ENCODE measurements around the gene OR11H6.
A peak's percentile ranks its signal among the peaks of the same experiment; 100 is the strongest.
"Not testable (repeated sequence)": the region's sequence is repeated elsewhere in the genome, so short reads cannot be mapped to it uniquely, and the experiment has no call there.

Gene OR11H6

GRCh38 chr14:20223410-20223809, at the start of gene OR11H6:
Gene OR11H6, plus strand, starts transcription at chr14:20223710. Its CDS starts 0 bp downstream, at chr14:20223710.
- DNase-seq = no peak

- DNase-seq = not testable (repeated sequence)
These were observed 49.3 kb upstream of the OR11H6 start for GRCh38 chr14:20174205-20174604.

- DNase-seq = no peak
These were observed 47.2 kb upstream of the OR11H6 start for GRCh38 chr14:20176330-20176729.

DNA sequence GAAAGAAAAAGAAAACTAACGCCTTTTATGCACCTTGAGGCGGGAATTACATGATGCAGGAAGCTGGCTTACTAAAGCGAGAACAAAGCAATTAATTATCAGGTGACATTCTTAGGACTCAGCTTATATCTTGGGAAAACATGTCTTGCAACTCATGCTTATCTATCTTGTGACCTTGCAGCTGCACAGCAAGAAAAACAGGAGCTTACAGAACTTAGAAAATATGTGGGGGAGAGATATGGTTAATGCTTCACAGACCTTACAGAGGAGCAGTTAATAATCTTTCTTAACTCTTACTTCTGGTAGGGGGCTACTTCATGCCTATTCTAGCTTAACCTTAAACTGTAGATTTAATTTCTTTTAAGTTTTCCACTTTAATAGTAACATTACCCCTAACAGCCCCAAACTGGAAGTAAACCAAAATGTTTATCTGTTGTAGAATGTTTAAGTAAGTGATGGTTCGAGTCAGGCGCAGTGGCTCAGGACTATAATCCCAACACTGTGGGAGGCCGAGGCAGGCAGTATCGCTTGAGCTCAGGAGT, 46.0 kb upstream of the OR11H6 start:
- DNase-seq = no peak

DNA sequence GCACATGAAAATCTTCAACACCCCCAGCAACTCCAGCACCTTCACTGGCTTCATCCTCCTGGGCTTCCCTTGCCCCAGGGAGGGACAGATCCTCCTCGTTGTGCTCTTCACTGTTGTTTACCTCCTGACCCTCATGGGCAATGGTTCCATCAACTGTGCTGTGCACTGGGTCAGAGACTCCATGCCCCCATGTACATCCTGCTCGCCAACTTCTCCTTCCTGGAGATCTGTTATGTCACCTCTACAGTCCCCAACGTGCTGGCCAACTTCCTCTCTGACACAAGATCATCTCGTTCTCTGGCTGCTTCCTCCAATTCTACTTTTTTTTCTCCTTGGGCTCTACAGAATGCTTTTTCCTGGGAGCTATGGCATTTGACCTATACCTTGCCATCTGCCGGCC, 44.3 kb upstream of the OR11H6 start:
- DNase-seq = peak in 1 of 2 donors; percentile 12

DNA sequence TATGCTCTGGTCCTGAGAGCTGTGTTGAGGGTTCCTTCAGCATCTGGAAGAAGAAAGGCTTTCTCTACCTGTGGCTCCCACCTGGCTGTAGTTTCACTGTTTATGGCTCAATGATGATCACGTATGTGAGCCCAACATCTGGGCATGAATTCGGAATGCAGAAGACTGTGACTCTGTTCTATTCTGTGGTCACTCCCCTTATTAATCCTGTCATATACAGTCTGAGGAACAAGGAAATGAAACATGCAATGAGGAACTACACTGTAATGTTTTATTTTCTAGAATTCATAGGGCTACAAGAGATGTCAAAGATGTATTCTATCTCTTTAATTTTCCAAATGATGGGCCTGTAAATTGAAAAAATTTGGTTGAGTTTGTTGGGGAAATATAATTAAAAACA, 43.6 kb upstream of the OR11H6 start:
- DNase-seq = no peak

DNA sequence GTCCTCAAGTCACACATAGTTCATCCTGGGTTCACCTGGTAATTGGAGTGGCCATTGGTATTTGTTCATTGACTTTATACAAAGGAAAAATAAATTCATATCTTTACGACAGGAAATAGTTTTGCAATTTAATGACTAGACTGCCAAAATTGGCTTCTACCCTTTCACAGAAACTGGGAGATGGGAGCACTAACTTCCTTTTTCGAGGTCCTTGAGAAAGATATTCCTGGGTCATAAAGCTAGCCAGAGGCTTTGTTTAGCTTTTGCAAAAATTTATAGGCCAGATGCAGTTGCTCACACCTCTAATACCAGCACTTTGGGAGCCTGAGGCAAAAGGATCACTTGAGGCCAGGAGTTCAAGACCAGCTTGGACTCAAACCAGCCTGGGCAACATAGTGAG, 43.0 kb upstream of the OR11H6 start:
- no peak for DNase-seq

DNA sequence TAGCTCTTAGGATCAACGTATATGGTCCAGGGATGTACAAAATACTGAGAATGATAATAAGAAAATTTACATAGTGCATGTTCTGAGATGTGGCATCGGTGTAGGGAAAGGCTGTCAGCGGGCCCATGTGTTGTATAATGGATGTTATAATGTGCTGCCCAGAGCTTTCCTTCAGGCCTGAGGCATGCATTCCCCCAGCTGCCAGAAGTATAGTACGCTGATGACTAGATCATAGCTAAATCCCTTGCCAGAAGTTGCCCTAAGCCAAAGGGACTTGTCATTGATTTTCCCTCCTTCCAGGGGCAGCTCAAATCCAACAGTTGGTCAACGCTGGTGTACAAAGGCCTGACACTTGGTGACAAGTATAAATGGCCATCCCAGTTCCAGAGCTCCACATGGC, 39.3 kb upstream of the OR11H6 start:
- DNase-seq = no peak

DNA sequence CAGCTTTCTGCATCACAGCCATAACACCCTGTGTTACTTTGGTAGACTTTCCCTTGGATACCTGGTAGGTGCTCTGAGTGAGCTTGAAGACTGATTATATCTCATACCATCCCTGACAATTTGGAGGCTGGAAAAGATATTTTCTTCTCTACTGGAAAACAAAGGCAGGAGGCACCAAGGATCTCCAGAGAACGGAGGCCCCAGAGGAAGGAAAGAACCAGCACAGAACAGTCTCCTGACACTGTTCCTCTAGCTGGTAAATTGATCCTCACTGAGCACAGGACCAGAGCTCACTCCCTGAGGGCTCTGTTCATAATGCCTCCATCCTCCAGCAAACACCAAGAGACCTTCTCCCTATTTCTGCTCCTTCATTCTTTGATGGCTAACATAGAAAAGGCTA, 32.9 kb upstream of the OR11H6 start, which contains the start of gene OR11G2:
Gene OR11G2 (plus strand): TSS at position 301 of the 400 bp plus-strand sequence. CDS start 6,542 bp downstream, outside the sequence.
- DNase-seq = no peak

DNA sequence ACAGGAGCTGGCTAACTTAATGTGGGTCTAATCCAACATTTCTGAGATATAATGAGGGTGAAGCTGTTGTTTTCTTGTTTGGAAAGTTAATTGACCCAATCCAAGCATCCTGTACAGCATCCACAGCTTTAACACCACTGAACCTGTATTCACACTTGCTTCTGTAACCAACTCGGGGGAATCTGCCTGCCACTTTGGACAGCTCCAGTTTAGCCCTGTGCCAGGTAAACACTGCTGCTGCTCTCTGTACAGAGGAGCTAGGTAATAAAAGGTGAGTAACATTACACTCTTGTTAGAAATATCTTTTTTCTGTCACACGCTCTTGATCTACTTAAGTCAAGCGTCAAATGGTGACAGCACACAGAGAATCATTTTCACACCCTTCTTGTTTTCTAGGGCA, 32.1 kb upstream of the OR11H6 start:
- no peak for DNase-seq

- DNase-seq = no peak
These were observed 29.4 kb upstream of the OR11H6 start for GRCh38 chr14:20194101-20194500.

- DNase-seq = not testable (repeated sequence)
These were observed 28.3 kb upstream of the OR11H6 start for GRCh38 chr14:20195170-20195569.

- peak in 1 of 2 donors; percentile 3 for DNase-seq
These were observed 27.6 kb upstream of the OR11H6 start for GRCh38 chr14:20195911-20196310.

- no peak for DNase-seq
These were observed 26.1 kb upstream of the OR11H6 start for GRCh38 chr14:20197459-20197858.

DNA sequence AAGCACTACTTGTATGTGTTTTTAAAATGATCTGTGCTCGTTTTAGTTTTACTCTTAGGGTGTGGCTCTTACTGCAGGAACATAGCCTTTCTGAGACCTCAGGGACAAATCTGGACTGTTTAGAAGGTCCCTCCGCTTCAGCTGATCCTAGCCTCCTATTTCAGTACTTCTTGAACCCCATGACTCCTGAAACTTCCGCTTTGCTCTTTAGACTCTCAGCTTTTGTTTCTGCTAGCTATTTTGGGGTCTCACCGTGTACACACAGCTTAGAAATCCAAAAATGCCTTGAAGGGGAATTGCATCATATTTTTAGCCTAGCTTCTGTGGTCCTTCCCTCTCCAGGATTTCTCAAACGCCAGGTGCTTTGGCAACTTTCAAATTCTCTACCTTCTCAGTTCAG, 24.5 kb upstream of the OR11H6 start:
- DNase-seq = no peak

GRCh38 chr14:20204721-20205120, 18.8 kb upstream of the OR11H6 start:
- DNase-seq = no peak

DNA sequence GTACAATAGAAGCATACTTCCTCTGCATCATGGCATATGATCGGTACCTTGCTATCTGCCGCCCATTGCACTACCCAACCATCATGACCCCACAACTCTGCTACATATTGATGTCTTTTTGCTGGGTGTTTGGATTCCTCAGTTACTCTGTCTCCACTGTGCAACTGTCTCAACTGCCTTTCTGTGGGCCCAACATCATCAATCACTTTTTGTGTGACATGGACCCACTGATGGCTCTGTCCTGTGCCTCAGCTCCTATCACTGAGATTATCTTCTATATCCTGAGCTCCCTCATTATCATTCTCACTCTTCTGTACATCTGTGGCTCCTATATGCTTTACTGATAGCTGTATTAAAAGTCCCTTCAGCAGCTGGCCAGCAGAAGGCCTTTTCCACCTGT, 13.9 kb upstream of the OR11H6 start:
- DNase-seq = no peak

- not testable (repeated sequence) for DNase-seq
These were observed 11.1 kb upstream of the OR11H6 start for GRCh38 chr14:20212406-20212805.

DNA sequence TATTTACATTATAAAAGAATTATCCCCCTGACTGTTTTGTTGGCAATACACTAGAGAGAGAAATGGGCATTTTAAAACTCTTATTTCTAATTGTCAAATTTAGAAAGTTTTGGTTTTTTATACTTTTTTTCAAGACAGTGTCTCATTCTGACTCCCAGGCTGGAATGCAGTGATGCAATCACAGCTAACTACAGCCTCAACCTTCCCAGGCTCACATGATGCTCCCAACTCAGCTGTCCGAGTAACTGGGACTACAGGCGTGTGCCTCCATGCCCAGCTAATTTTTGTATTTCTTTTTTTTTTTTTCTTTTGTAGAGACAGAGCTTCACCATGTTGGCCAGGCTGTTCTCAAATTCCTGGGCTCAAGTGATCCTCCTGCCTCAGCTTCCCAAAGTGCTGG, 8.3 kb upstream of the OR11H6 start:
- no peak for DNase-seq

DNA sequence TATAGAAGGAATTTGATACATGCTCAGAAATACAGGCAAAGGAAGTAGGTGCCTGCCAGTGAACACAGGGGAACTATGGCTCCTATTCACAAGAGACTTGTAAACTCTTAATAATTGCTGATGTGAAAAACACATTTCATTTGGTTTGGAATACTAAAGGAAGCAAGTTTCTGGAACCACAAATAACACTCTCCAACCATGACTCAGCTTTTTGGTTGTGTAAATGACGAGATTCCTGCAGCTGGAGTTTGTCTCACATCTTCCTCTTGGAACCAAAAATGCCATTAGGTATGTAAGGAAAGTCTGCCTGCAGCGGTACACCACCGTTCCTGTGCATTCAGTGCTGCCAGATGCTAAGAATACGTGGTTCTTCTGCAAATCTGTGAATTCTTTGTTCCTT, 4.5 kb upstream of the OR11H6 start:
- no peak for DNase-seq

DNA sequence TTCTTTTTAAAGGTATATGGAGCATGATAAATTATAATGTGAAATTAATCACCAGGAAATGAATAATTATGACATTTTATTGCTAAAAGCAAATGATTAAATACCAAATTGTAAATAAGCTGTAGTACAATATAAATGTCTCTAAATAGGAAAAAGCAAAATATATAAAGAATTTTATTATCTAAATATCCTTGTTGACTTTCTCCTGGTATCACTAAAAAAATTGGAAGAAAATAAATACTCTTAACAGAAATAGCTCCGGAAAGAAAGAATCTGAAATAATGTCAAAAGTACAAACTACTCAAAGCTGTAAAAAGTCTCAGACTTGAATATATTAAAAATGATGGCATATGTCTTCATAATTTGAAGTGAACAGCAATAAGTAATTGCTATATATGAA, 5.2 kb downstream of the OR11H6 start, which contains the start of gene OR11H7:
Gene OR11H7 (plus strand): TSS at position 301 of the 400 bp plus-strand sequence.
- DNase-seq = no peak

DNA sequence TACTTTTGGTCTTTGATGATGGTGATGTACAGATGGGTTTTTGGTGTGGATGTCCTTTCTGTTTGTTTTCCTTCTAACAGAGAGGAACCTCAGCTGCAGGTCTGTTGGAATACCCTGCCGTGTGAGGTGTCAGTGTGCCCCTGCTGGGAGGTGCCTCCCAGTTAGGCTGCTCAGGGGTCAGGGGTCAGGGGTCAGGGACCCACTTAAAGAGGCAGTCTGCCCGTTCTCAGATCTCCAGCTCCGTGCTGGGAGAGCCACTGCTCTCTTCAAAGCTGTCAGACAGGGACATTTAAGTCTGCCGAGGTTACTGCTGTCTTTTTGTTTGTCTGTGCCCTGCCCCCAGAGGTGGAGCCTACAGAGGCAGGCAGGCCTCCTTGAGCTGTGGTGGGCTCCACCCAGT, 11.9 kb downstream of the OR11H6 start:
- not testable (repeated sequence) for DNase-seq

DNA sequence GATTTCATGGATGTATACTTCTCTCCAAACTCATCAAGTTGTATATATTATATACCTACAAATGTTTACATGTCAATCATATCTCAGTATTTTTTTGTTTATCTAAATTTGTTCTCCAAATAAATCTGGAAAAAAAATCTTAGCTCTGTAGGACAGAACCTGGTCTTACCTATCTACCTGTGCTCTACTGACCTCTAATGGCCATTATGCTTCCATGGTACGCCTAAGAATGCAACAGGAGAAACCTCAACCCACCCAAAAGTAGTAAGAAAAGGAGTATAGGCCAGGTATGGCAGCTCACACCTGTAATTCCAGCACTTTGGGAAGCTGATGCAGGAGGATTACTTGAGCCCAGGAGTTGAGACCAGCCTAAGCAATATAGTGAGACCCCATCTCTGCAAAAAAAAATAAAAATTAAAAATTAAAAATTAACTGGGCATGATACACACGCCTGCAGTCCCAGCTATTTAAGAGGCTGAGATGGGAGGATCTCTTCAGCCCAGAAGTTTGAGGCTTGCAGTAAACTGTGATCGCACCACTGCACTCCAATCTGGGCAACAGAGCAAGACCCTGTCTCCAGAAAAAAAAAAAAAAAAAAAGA, 24.2 kb downstream of the OR11H6 start:
- DNase-seq = peak in 1 of 2 donors; percentile 18

DNA sequence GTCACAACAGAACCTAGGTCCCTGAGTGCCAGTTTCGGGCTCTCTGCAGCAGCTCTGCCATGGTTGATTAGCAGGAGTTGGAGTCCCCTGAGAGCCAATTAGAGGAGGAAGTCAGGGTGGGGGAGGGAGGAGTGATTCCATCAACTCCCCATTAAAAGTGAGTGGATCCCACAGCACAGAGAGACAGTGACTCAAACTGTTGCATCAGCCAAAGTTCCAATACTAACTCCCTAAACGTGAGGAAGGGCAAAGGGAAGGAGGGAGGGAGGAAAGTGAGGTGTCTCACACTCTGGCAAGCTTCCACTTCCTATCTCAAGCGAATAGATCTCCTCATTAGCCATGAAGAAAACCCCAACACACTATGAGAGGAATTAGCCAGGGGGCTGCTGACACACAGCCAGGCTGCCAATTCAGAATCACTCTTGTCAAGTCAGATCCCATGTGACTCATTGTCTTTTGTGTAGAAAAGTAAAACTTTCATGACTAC, 39.2 kb downstream of the OR11H6 start:
- no peak for DNase-seq

- not testable (repeated sequence) for DNase-seq
These were observed 40.9 kb downstream of the OR11H6 start for GRCh38 chr14:20264361-20264760.

All from CD4-positive, alpha-beta T cell treated with Interleukin-4 for 1 hour (primary cell).